IMR-90 (cell line): ENCODE data around the gene CEBPA. TPM values are rescaled to one million over a fixed set of nuclear protein-coding genes. Genes with fewer than 3 reads are reported as not detected.

Experiments used
- ATAC-seq: fragments of 200-7000 bp; cut with Tn5 transposase; 2 replicates; pipeline ENCODE4 v1.9.1; 2020; ENCODE audit warnings: low read depth, mild to moderate bottlenecking, moderate library complexity
- BruUV-seq: library from RNA; stranded (reverse); fragments of 400-500 nt; replicated peaks from 2 replicates; lab custom pipeline; 2021; lab: Mats Ljungman, UMichigan
- CTCF ChIA-PET: fragments of 300-600 bp; formaldehyde crosslinking; extraction: SDS; loops from one replicate; lab custom pipeline; 2021; ENCODE audit warnings: antibody characterized with exemption; lab: Yijun Ruan, JAX
- POLR2A ChIA-PET: fragments of 300-600 bp; sonication (Branson Sonifier 250); formaldehyde crosslinking; loops from one replicate; lab custom pipeline; 2022; ENCODE audit warnings: antibody characterized with exemption; ENCODE audit not compliant: unreplicated experiment; lab: Charles Lee
- DNase-seq: peaks from one replicate; pipeline ENCODE4 v3.0.0; 2013
- H2AFZ ChIP-seq: replicated peaks from 2 replicates; pipeline ENCODE3; 2013; ENCODE audit warnings: low read length, mild to moderate bottlenecking; ENCODE audit not compliant: poor library complexity
- H2AK5ac ChIP-seq: 2 replicates; pipeline ENCODE4 v1.6.1; 2013; ENCODE audit warnings: low read depth, low read length, inconsistent platforms
- H2AK9ac ChIP-seq: replicated peaks from 2 replicates; pipeline ENCODE3; 2013; ENCODE audit warnings: mild to moderate bottlenecking, low read depth, low read length, moderate library complexity; ENCODE audit not compliant: poor library complexity
- H2BK120ac ChIP-seq: 2 replicates; pipeline ENCODE4 v1.6.1; 2013; ENCODE audit warnings: low read depth, low read length, inconsistent platforms
- H2BK15ac ChIP-seq: 3 replicates; pipeline ENCODE4 v1.6.1; 2013; ENCODE audit warnings: low read depth, low read length, inconsistent platforms
- H2BK20ac ChIP-seq: 2 replicates; pipeline ENCODE4 v1.6.1; 2013; ENCODE audit warnings: low read depth, mild to moderate bottlenecking, inconsistent platforms, low read length, moderate library complexity
- H2BK5ac ChIP-seq: 2 replicates; pipeline ENCODE4 v1.6.1; 2013; ENCODE audit warnings: mild to moderate bottlenecking, low read depth, low read length, inconsistent platforms; ENCODE audit not compliant: poor library complexity, severe bottlenecking
- H3K14ac ChIP-seq: replicated peaks from 2 replicates; pipeline ENCODE4 v1.6.1; 2013; ENCODE audit warnings: low read depth, low read length, inconsistent platforms
- H3K18ac ChIP-seq: 2 replicates; pipeline ENCODE4 v1.6.1; 2013; ENCODE audit warnings: low read depth, low read length, control low read depth
- H3K23ac ChIP-seq: 2 replicates; pipeline ENCODE4 v1.6.1; 2013; ENCODE audit warnings: low read depth, low read length, inconsistent platforms
- H3K27ac ChIP-seq: 2 replicates; pipeline ENCODE4 v1.5.1; 2013; ENCODE audit warnings: mild to moderate bottlenecking, control low read depth, low read length; ENCODE audit not compliant: insufficient read depth
- H3K27me3 ChIP-seq: 2 replicates; pipeline ENCODE4 v1.6.1; 2013; ENCODE audit warnings: low read length; ENCODE audit not compliant: control insufficient read depth, insufficient read depth
- H3K36me3 ChIP-seq: 2 replicates; pipeline ENCODE4 v1.6.1; 2013; ENCODE audit warnings: low read length, mixed read lengths; ENCODE audit not compliant: control insufficient read depth, insufficient read depth
- H3K4ac ChIP-seq: 2 replicates; pipeline ENCODE4 v1.6.1; 2013; ENCODE audit warnings: low read depth, low read length, inconsistent platforms
- H3K4me1 ChIP-seq: 2 replicates; pipeline ENCODE4 v1.6.1; 2013; ENCODE audit warnings: low read length, mixed read lengths; ENCODE audit not compliant: control insufficient read depth, insufficient read depth
- H3K4me2 ChIP-seq: 2 replicates; pipeline ENCODE4 v1.6.1; 2013; ENCODE audit warnings: low read depth, mild to moderate bottlenecking, control low read depth, low read length, moderate library complexity
- H3K4me3 ChIP-seq: 2 replicates; pipeline ENCODE4 v1.5.1; 2013; ENCODE audit warnings: low read depth, mild to moderate bottlenecking, control low read depth, low read length, moderate library complexity; ENCODE audit not compliant: insufficient read depth
- H3K56ac ChIP-seq: 2 replicates; pipeline ENCODE4 v1.6.1; 2013; ENCODE audit warnings: low read length, inconsistent platforms; ENCODE audit not compliant: insufficient read depth; ENCODE audit errors: extremely low read depth
- H3K79me1 ChIP-seq, 2 experiments: 2 replicates each; pipeline ENCODE4 v1.6.1; 2013; ENCODE audit warnings: low read length in 2 of 2, inconsistent platforms in 1 of 2, low read depth in 1 of 2
- H3K9ac ChIP-seq: 2 replicates; pipeline ENCODE4 v1.6.1; 2013; ENCODE audit warnings: low read depth, low read length, control low read depth
- H3K9me1 ChIP-seq: 2 replicates; pipeline ENCODE4 v1.6.1; 2013; ENCODE audit warnings: low read length, inconsistent platforms; ENCODE audit not compliant: insufficient read depth
- H3K9me3 ChIP-seq: 2 replicates; pipeline ENCODE4 v1.6.1; 2013; ENCODE audit warnings: low read length; ENCODE audit not compliant: control insufficient read depth, insufficient read depth
- H4K20me1 ChIP-seq: 2 replicates; pipeline ENCODE4 v1.6.1; 2013; ENCODE audit warnings: low read length, inconsistent platforms; ENCODE audit not compliant: insufficient read depth
- H4K5ac ChIP-seq: 2 replicates; pipeline ENCODE4 v1.6.1; 2013; ENCODE audit warnings: mild to moderate bottlenecking, low read depth, low read length, control low read depth
- H4K8ac ChIP-seq, 2 experiments: 2 replicates each; pipeline ENCODE4 v1.6.1; 2013; ENCODE audit warnings: low read depth in 2 of 2, low read length in 2 of 2, control low read depth in 1 of 2, inconsistent platforms in 1 of 2
- H4K91ac ChIP-seq: 2 replicates; pipeline ENCODE4 v1.6.1; 2013; ENCODE audit warnings: low read depth, low read length, inconsistent platforms; ENCODE audit not compliant: insufficient read depth
- CTCF ChIP-seq: conservative IDR thresholded peaks from 2 replicates; pipeline ENCODE4 v1.5.1; 2012; ENCODE audit warnings: mild to moderate bottlenecking, low read depth, low read length, improper control_type of control experiment
- MAFK ChIP-seq: IDR thresholded peaks from 2 replicates; pipeline ENCODE4 v1.6.1; 2012; ENCODE audit warnings: low read depth, low read length, improper control_type of control experiment
- MXI1 ChIP-seq: IDR thresholded peaks from 2 replicates; pipeline ENCODE4 v1.6.1; 2012; ENCODE audit warnings: low read depth, mild to moderate bottlenecking, low read length, moderate library complexity, borderline replicate concordance
- RFX5 ChIP-seq: IDR thresholded peaks from 2 replicates; pipeline ENCODE4 v1.8.0; 2012; ENCODE audit warnings: low read depth, mild to moderate bottlenecking, low read length, moderate library complexity
- WGBS, 2 experiments: methylation state at CpG; one replicate each; pipeline versions ENCODE4 v1.1.5 to v1.1.7; 2013; ENCODE audit warnings: missing lambda C conversion rate in 2 of 2; ENCODE audit not compliant: insufficient read length in 1 of 2; ENCODE audit errors: extremely low coverage in 2 of 2; 5-methylcytosine and 5-hydroxymethylcytosine counted together
- dilution Hi-C: fragments of 300-500 bp; cut with HindIII; formaldehyde crosslinking; loops from one replicate; pipeline ENCODE4 v1.14.3; 2018; ENCODE audit warnings: low sequenced_read_pairs; ENCODE audit not compliant: unreplicated experiment
- in situ Hi-C: fragments of 300-500 bp; cut with MboI; formaldehyde crosslinking; loops from 3 replicates; pipeline ENCODE4 v1.14.3; 2019; ENCODE audit warnings: low sequenced_read_pairs, inconsistent platforms, mixed read lengths
- intact Hi-C: fragments of 100-400 bp; cut with micrococcal nuclease; formaldehyde crosslinking; loops from 2 replicates; pipeline ENCODE4 v1.10.0; 2022
- polyA plus RNA-seq, 3 experiments: library from polyadenylated mRNA; depleted of rRNA; stranded (reverse); fragments of >200 nt; gene quantifications; 2 replicates each; pipeline ENCODE4 v1.2.3, GENCODE V29; 2012; ENCODE audit warnings: low replicate concordance in 1 of 3
- total RNA-seq: library from RNA; depleted of rRNA; stranded (reverse); fragments of >200 nt; gene quantifications from 2 replicates; pipeline ENCODE4 v1.2.3, GENCODE V29; 2012

Gene CEBPA
- total and polyA plus RNA-seq, 2 of the 4 experiments (the other 2 are of a cell fraction) = under 0.01 to 0.09 TPM

GRCh38 chr19:33285441-33285927 lies 16.9 kb downstream of the CEBPA start:
- no peak overlapping the region for H3K9ac ChIP-seq
- no peak overlapping the region for H4K91ac ChIP-seq
- no peaks in the 10 kb centered on the region for H3K9me1 ChIP-seq
- no peak overlapping the region for H4K8ac ChIP-seq
- H2AK9ac ChIP-seq = no peak overlapping the region
- no peak overlapping the region for H3K4me2 ChIP-seq
- H4K20me1 ChIP-seq = no peaks in the 10 kb centered on the region
- no peak overlapping the region for H3K4ac ChIP-seq
- no peak overlapping the region for H2BK120ac ChIP-seq
- in situ Hi-C loops (no loop called here), intact Hi-C loops (no loop called here), dilution Hi-C loops (no loop called here)
- no peak overlapping the region for H3K4me3 ChIP-seq
- 0% methylated on average over 2 of the region's 9 CpGs; no CpG with 5 or more reads in 1 of the 2 experiments for WGBS, 2 experiments
- H3K79me1 ChIP-seq = no peaks in the 10 kb centered on the region
- H3K23ac ChIP-seq = no peak overlapping the region
- ChIA-PET POLR2A (no interaction called here), CTCF (no interaction called here)
- no peak overlapping the region for H3K18ac ChIP-seq
- no peak overlapping the region for H3K56ac ChIP-seq
- H3K27me3 ChIP-seq = peaks cover 18% of the 10 kb centered on the region
- H2AFZ ChIP-seq = no peak overlapping the region
- H2AK5ac ChIP-seq = no peak overlapping the region
- no peak for ATAC-seq
- no TSS peak for BruUV-seq
- H3K14ac ChIP-seq = no peak overlapping the region
- no peaks in the 10 kb centered on the region for H3K4me1 ChIP-seq
- H2BK20ac ChIP-seq = no peak overlapping the region
- H4K5ac ChIP-seq = no peak overlapping the region
- DNase-seq = no peak
- TF ChIP-seq MXI1 (no peak), RFX5 (no peak), MAFK (no peak), CTCF (no peak)
- H2BK15ac ChIP-seq = no peak overlapping the region
- H3K36me3 ChIP-seq = no peaks in the 10 kb centered on the region
- H3K9me3 ChIP-seq = peaks cover 8% of the 10 kb centered on the region; the same call in 1 of the 2 replicates
- no peak overlapping the region for H3K27ac ChIP-seq
- H2BK5ac ChIP-seq = no peak overlapping the region
